ENCODE results near the gene S100A12. TPM values are rescaled to one million over a fixed set of nuclear protein-coding genes. Genes with fewer than 3 reads are reported as not detected.

Gene S100A12
- polyA plus RNA-seq, 1 of the 3 experiments (the other 2 are of a cell fraction) = not detected

DNA sequence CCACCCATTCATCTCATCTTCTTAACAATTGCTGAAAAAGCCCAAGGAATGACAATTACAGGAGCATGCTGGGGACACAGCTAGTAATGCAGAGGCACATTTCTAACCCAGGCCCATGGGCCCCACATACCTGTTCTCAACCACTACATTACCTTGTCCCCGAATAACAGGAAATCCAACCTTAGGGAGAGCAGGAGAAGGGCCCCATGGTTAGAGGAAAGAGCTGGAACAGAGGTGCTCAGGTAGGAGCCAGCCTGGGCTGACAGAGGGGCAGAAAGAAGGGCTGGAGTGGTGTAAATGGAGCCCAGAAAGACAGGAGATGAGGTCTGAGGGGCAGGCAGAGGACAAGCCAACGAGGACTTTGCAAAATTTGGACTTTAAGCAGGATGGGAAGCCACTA lies 26.8 kb upstream of the S100A12 start:
- TF ChIP-seq YY1 (IDR thresholded peaks at IDR 0.05; ENCODE audit: low read depth) (no peak), TAF1 (IDR thresholded peaks at IDR 0.05; ENCODE audit: borderline replicate concordance, low read depth, low read length) (no peak)
- Histone ChIP-seq H3K36me3 (replicated peaks in 1 of 2; ENCODE audit: control insufficient read depth in 1 of 2, insufficient read depth in 2 of 2, low read length in 1 of 2) (no peaks in the 10 kb centered on the region), H3F3A (replicated peaks; ENCODE audit: insufficient read depth) (no peaks in the 10 kb centered on the region), H4K20me1 (ENCODE audit: insufficient read depth) (no peaks in the 10 kb centered on the region), H3K9me2 (no peaks in the 10 kb centered on the region), H3K4me2 (no peak overlapping the region), H3K4me1 (ENCODE audit: control insufficient read depth in 1 of 2, insufficient read depth in 2 of 2, low read depth in 1 of 2, low read length in 1 of 2) (no peaks in the 10 kb centered on the region), H3K27me3 (ENCODE audit: insufficient read depth) (peaks cover 29% of the 10 kb centered on the region; the same call in 1 of the 2 replicates), H3K79me2 (ENCODE audit: insufficient read depth) (no peaks in the 10 kb centered on the region), H3K27ac (ENCODE audit: low read depth in 2 of 2, low read length in 1 of 2) (no peak overlapping the region), H3K9ac (no peak overlapping the region), H3K4me3 (ENCODE audit: low read depth in 2 of 2, low read length in 1 of 2) (no peak overlapping the region), H2AFZ (ENCODE audit: low read depth) (no peak overlapping the region), H3K9me3 (no peaks in the 10 kb centered on the region)
- WGBS (ENCODE audit: low lambda C conversion rate) = 0% methylated on average over 2 of the region's 2 CpGs
- ChIA-PET POLR2A (no interaction called here), CTCF (interaction anchor here (1.2 kb wide), 1 partner anchor 48 kb away, joined by 3 read pairs; no protein-coding TSS in a partner anchor)
- DNase-seq = no peak

DNA sequence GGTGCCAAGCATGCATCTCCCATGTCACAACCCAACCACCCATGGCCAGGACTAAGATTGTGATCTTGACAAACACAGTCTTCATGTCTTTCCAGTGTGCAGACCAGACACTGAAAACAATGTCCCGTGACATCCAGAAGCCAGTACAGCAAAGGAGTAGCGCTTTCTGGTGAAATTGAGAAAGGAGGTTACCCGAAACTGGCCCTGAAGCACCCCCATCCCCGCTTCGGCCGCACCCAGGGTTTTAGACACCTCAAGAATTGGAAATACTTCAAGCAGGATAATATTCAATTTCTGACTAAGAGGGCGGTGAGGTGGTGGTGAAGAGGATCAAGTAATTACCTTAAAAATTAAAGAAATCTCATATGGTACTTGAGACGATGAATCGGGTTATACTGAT lies 26.0 kb upstream of the S100A12 start:
- WGBS (ENCODE audit: low lambda C conversion rate) = 21% methylated on average over 9 of the region's 9 CpGs
- no peaks in the 10 kb centered on the region for H3F3A ChIP-seq (replicated peaks; ENCODE audit: insufficient read depth)
- no peaks in the 10 kb centered on the region for H3K4me1 ChIP-seq (ENCODE audit: control insufficient read depth in 1 of 2, insufficient read depth in 2 of 2, low read depth in 1 of 2, low read length in 1 of 2)
- H3K4me2 ChIP-seq = no peak overlapping the region
- no peak for DNase-seq
- TF ChIP-seq FOSL2 (IDR thresholded peaks at IDR 0.05; ENCODE audit: borderline replicate concordance, low read depth) (no peak), SMC3 (IDR thresholded peaks at IDR 0.05; ENCODE audit: low read depth, low read length) (no peak), JUND (IDR thresholded peaks at IDR 0.05) (no peak), RAD21 (IDR thresholded peaks at IDR 0.05; ENCODE audit: low read length) (no peak), TCF12 (IDR thresholded peaks at IDR 0.05) (no peak), FOXM1 (IDR thresholded peaks at IDR 0.05; ENCODE audit: low read depth) (no peak), MEF2A (IDR thresholded peaks at IDR 0.05; ENCODE audit: borderline replicate concordance, low read depth) (no peak), SIN3A (IDR thresholded peaks at IDR 0.05; ENCODE audit: borderline replicate concordance, low read depth, low read length) (no peak), GABPA (IDR thresholded peaks at IDR 0.05; ENCODE audit: low read depth) (no peak), MXI1 (IDR thresholded peaks at IDR 0.05; ENCODE audit: low read depth, low read length) (no peak), RCOR1 (IDR thresholded peaks at IDR 0.05; ENCODE audit: low read length) (no peak), EP300 (IDR thresholded peaks at IDR 0.05; ENCODE audit: borderline replicate concordance in 1 of 2, low read depth in 1 of 2, low read length in 1 of 2) (no peak), YY1 (IDR thresholded peaks at IDR 0.05; ENCODE audit: low read depth) (no peak), RXRA (IDR thresholded peaks at IDR 0.05; ENCODE audit: borderline replicate concordance, low read depth) (no peak), TEAD4 (IDR thresholded peaks at IDR 0.05; ENCODE audit: borderline replicate concordance, insufficient read depth) (no peak)
- TF ChIP-seq, protein P1, sequence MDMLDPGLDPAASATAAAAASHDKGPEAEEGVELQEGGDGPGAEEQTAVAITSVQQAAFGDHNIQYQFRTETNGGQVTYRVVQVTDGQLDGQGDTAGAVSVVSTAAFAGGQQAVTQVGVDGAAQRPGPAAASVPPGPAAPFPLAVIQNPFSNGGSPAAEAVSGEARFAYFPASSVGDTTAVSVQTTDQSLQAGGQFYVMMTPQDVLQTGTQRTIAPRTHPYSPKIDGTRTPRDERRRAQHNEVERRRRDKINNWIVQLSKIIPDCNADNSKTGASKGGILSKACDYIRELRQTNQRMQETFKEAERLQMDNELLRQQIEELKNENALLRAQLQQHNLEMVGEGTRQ (IDR thresholded peaks at IDR 0.05; ENCODE audit: borderline replicate concordance, low read depth, low read length) = no peak
- TF ChIP-seq, protein P2, sequence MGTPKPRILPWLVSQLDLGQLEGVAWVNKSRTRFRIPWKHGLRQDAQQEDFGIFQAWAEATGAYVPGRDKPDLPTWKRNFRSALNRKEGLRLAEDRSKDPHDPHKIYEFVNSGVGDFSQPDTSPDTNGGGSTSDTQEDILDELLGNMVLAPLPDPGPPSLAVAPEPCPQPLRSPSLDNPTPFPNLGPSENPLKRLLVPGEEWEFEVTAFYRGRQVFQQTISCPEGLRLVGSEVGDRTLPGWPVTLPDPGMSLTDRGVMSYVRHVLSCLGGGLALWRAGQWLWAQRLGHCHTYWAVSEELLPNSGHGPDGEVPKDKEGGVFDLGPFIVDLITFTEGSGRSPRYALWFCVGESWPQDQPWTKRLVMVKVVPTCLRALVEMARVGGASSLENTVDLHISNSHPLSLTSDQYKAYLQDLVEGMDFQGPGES (IDR thresholded peaks at IDR 0.05; ENCODE audit: low read depth, low read length) = no peak
- TF ChIP-seq, protein P3, sequence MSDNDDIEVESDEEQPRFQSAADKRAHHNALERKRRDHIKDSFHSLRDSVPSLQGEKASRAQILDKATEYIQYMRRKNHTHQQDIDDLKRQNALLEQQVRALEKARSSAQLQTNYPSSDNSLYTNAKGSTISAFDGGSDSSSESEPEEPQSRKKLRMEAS (IDR thresholded peaks at IDR 0.05; ENCODE audit: low read depth) = no peak
- TF ChIP-seq, protein P4, sequence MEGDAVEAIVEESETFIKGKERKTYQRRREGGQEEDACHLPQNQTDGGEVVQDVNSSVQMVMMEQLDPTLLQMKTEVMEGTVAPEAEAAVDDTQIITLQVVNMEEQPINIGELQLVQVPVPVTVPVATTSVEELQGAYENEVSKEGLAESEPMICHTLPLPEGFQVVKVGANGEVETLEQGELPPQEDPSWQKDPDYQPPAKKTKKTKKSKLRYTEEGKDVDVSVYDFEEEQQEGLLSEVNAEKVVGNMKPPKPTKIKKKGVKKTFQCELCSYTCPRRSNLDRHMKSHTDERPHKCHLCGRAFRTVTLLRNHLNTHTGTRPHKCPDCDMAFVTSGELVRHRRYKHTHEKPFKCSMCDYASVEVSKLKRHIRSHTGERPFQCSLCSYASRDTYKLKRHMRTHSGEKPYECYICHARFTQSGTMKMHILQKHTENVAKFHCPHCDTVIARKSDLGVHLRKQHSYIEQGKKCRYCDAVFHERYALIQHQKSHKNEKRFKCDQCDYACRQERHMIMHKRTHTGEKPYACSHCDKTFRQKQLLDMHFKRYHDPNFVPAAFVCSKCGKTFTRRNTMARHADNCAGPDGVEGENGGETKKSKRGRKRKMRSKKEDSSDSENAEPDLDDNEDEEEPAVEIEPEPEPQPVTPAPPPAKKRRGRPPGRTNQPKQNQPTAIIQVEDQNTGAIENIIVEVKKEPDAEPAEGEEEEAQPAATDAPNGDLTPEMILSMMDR (IDR thresholded peaks at IDR 0.05) = no peak
- TF ChIP-seq, protein P5, sequence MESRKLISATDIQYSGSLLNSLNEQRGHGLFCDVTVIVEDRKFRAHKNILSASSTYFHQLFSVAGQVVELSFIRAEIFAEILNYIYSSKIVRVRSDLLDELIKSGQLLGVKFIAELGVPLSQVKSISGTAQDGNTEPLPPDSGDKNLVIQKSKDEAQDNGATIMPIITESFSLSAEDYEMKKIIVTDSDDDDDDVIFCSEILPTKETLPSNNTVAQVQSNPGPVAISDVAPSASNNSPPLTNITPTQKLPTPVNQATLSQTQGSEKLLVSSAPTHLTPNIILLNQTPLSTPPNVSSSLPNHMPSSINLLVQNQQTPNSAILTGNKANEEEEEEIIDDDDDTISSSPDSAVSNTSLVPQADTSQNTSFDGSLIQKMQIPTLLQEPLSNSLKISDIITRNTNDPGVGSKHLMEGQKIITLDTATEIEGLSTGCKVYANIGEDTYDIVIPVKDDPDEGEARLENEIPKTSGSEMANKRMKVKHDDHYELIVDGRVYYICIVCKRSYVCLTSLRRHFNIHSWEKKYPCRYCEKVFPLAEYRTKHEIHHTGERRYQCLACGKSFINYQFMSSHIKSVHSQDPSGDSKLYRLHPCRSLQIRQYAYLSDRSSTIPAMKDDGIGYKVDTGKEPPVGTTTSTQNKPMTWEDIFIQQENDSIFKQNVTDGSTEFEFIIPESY (IDR thresholded peaks at IDR 0.05; ENCODE audit: borderline replicate concordance, low read depth) = no peak
- no peak overlapping the region for H3K9ac ChIP-seq
- ChIA-PET POLR2A (no interaction called here), CTCF (interaction anchor here (1.1 kb wide), 1 partner anchor 91 kb away, joined by 3 read pairs; no protein-coding TSS in a partner anchor)
- no peak overlapping the region for H2AFZ ChIP-seq (ENCODE audit: low read depth)
- no peaks in the 10 kb centered on the region for H3K36me3 ChIP-seq (replicated peaks in 1 of 2; ENCODE audit: control insufficient read depth in 1 of 2, insufficient read depth in 2 of 2, low read length in 1 of 2)
- no peaks in the 10 kb centered on the region for H3K79me2 ChIP-seq (ENCODE audit: insufficient read depth)
- H3K27me3 ChIP-seq (ENCODE audit: insufficient read depth) = peaks cover 36% of the 10 kb centered on the region; the same call in 1 of the 2 replicates
- no peaks in the 10 kb centered on the region for H4K20me1 ChIP-seq (ENCODE audit: insufficient read depth)
- no peak overlapping the region for H3K4me3 ChIP-seq (ENCODE audit: low read depth in 2 of 2, low read length in 1 of 2)
- no peaks in the 10 kb centered on the region for H3K9me3 ChIP-seq
- no peak overlapping the region for H3K27ac ChIP-seq (ENCODE audit: low read depth in 2 of 2, low read length in 1 of 2)
- H3K9me2 ChIP-seq = no peaks in the 10 kb centered on the region

All from SK-N-SH (cell line).